ENCODE measurements around the gene TMPRSS6.

GRCh38 chr22:37133304-37134018 is 23.9 kb upstream of the TMPRSS6 start:
- TF ChIP-seq CTCF (IDR thresholded peaks at IDR 0.05) (no peak), POLR2A (IDR thresholded peaks at IDR 0.05) (peak in 1 of 2 donors; percentile 55)

Measured in adrenal gland (tissue), 5 donors.